Neural cell (in vitro differentiated cells): ENCODE measurements around the gene RANBP9. TPM values are rescaled to one million over a fixed set of nuclear protein-coding genes. Genes with fewer than 3 reads are reported as not detected.

Source experiments
- H2AFZ ChIP-seq: fragments of 200-600, 300-800 bp; sonication (generic), shearing (Covaris generic); 2 replicates; pipeline ENCODE4 v1.6.0; 2014; ENCODE audit warnings: low read depth, mild to moderate bottlenecking, antibody characterized with exemption, low read length, moderate library complexity
- H3F3A ChIP-seq: fragments of 200-600 bp; shearing (Covaris generic); 2 replicates; pipeline ENCODE4 v1.6.1; 2016; ENCODE audit warnings: mild to moderate bottlenecking, moderate library complexity, mixed read lengths, antibody characterized with exemption, low read length; ENCODE audit not compliant: insufficient read depth, poor library complexity, severe bottlenecking
- H3K27ac ChIP-seq: fragments of 200-600, 300-800 bp; sonication (generic), shearing (Covaris generic); 2 replicates; pipeline ENCODE4 v1.5.1; 2014; ENCODE audit warnings: mild to moderate bottlenecking, low read length, moderate library complexity
- H3K27me3 ChIP-seq: fragments of 300-800, 200-600 bp; sonication (generic), shearing (Covaris generic); 2 replicates; pipeline ENCODE4 v1.6.0; 2014; ENCODE audit warnings: mild to moderate bottlenecking, low read depth, low read length, moderate library complexity; ENCODE audit not compliant: insufficient read depth
- H3K36me3 ChIP-seq: fragments of 300-800, 200-600 bp; sonication (generic), shearing (Covaris generic); 2 replicates; pipeline ENCODE4 v1.5.1; 2014; ENCODE audit warnings: mild to moderate bottlenecking, antibody characterized with exemption, low read length, moderate library complexity; ENCODE audit not compliant: insufficient read depth
- H3K4me2 ChIP-seq: fragments of 300-800, 200-600 bp; sonication (generic), shearing (Covaris generic); 2 replicates; pipeline ENCODE4 v1.6.0; 2014; ENCODE audit warnings: mild to moderate bottlenecking, low read length
- H3K4me3 ChIP-seq: fragments of 300-800, 200-600 bp; sonication (generic), shearing (Covaris generic); 2 replicates; pipeline ENCODE4 v1.5.1; 2014; ENCODE audit warnings: mild to moderate bottlenecking, low read length, moderate library complexity
- H3K79me2 ChIP-seq: fragments of 200-600 bp; shearing (Covaris generic); replicated peaks from 2 replicates; pipeline ENCODE4 v1.6.0; 2014; ENCODE audit warnings: mild to moderate bottlenecking, low read length, moderate library complexity; ENCODE audit not compliant: insufficient read depth
- H3K9ac ChIP-seq: fragments of 300-800, 200-600 bp; sonication (generic), shearing (Covaris generic); 2 replicates; pipeline ENCODE4 v1.6.1; 2016; ENCODE audit warnings: mild to moderate bottlenecking, low read length, mixed read lengths
- H3K9me2 ChIP-seq: fragments of 200-600 bp; shearing (Covaris generic); 2 replicates; pipeline ENCODE4 v1.6.1; 2016; ENCODE audit warnings: mild to moderate bottlenecking, low read length, mixed read lengths; ENCODE audit not compliant: insufficient read depth
- H3K9me3 ChIP-seq: fragments of 200-600, 300-800 bp; sonication (generic), shearing (Covaris generic); 2 replicates; pipeline ENCODE4 v1.6.1; 2016; ENCODE audit warnings: mild to moderate bottlenecking, mixed run types, low read length, moderate library complexity, mixed read lengths
- H4K20me1 ChIP-seq: fragments of 200-600 bp; shearing (Covaris generic); 2 replicates; pipeline ENCODE4 v1.6.1; 2016; ENCODE audit warnings: mild to moderate bottlenecking, mixed run types; ENCODE audit not compliant: insufficient read depth
- CTCF ChIP-seq: fragments of 450-650 bp; IDR thresholded peaks from 2 replicates; pipeline ENCODE4 v1.5.1; 2014; ENCODE audit warnings: antibody characterized with exemption, mild to moderate bottlenecking, moderate library complexity; ENCODE audit not compliant: poor library complexity, severe bottlenecking
- EP300 ChIP-seq: fragments of 450-650 bp; conservative IDR thresholded peaks from 2 replicates; pipeline ENCODE4 v1.6.1; 2014; ENCODE audit warnings: antibody characterized with exemption, mild to moderate bottlenecking, moderate library complexity; ENCODE audit not compliant: poor library complexity, severe bottlenecking
- EZH2 ChIP-seq: fragments of 200-600, 300-800 bp; shearing (Covaris generic), sonication (generic); IDR thresholded peaks from 2 replicates; pipeline ENCODE4 v1.6.1; 2014; ENCODE audit warnings: antibody characterized with exemption, low read length, borderline replicate concordance, mild to moderate bottlenecking; ENCODE audit not compliant: insufficient read depth, poor library complexity, severe bottlenecking
- MXI1 ChIP-seq: fragments of 450-650 bp; conservative IDR thresholded peaks from 2 replicates; pipeline ENCODE4 v1.6.1; 2014; ENCODE audit warnings: antibody characterized with exemption, mild to moderate bottlenecking; ENCODE audit not compliant: poor library complexity, severe bottlenecking
- POLR2AphosphoS5 ChIP-seq: IDR thresholded peaks from 2 replicates; pipeline ENCODE4 v1.6.1; 2012
- RAD21 ChIP-seq: fragments of 450-650 bp; conservative IDR thresholded peaks from 2 replicates; pipeline ENCODE4 v1.6.1; 2014; ENCODE audit warnings: antibody characterized with exemption, mild to moderate bottlenecking, moderate library complexity
- REST ChIP-seq: IDR thresholded peaks from 2 replicates; pipeline ENCODE4 v1.6.1; 2012; ENCODE audit warnings: borderline replicate concordance
- SMC3 ChIP-seq: fragments of 450-650 bp; conservative IDR thresholded peaks from 2 replicates; pipeline ENCODE4 v1.6.1; 2014; ENCODE audit warnings: antibody characterized with exemption, mild to moderate bottlenecking, moderate library complexity; ENCODE audit not compliant: poor library complexity
- TAF1 ChIP-seq: IDR thresholded peaks from 2 replicates; pipeline ENCODE4 v1.6.1; 2012; ENCODE audit warnings: low read depth
- polyA plus RNA-seq: library from polyadenylated mRNA; depleted of rRNA; stranded (reverse); fragments of >200 nt; gene quantifications from 2 replicates; pipeline ENCODE4 v1.2.3, GENCODE V29; 2014

RANBP9 gene
- polyA plus RNA-seq, 1 donor from 2014 or later: 52.2 TPM

DNA sequence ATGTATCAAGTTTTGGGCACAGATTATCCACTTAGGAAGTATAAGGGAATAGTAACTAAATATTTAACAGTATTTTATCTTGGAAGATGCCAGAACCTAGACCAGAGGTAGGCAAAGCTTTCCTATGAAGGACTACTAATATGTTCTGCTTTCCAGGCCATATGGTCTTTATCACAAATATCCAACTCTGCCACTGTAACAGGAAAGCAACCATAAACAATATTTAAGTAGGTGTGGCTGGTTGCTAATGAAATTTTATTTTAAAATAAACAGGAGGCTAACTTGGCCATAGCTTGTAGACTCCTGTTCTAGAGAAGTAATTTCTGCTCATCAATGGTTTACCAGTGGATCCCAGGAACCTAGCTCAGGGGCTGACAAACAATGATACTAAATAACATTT lies 57.1 kb downstream of the RANBP9 start:
- H3K27ac ChIP-seq: no peak overlapping the region
- no peak overlapping the region for H3K9ac ChIP-seq
- no peak overlapping the region for H3K4me3 ChIP-seq
- no peak overlapping the region for H2AFZ ChIP-seq
- no peaks in the 10 kb centered on the region for H3K9me3 ChIP-seq
- peaks cover 14% of the 10 kb centered on the region for H3K79me2 ChIP-seq
- no peaks in the 10 kb centered on the region for H3K36me3 ChIP-seq
- no peaks in the 10 kb centered on the region for H3K9me2 ChIP-seq
- H4K20me1 ChIP-seq: no peaks in the 10 kb centered on the region
- no peaks in the 10 kb centered on the region for H3F3A ChIP-seq
- no peak overlapping the region for H3K4me2 ChIP-seq
- no peaks in the 10 kb centered on the region for H3K27me3 ChIP-seq
- TF ChIP-seq REST (no peak), POLR2AphosphoS5 (no peak), EP300 (no peak), RAD21 (no peak), EZH2 (no peak), TAF1 (no peak), SMC3 (no peak), CTCF (no peak), MXI1 (no peak)

DNA sequence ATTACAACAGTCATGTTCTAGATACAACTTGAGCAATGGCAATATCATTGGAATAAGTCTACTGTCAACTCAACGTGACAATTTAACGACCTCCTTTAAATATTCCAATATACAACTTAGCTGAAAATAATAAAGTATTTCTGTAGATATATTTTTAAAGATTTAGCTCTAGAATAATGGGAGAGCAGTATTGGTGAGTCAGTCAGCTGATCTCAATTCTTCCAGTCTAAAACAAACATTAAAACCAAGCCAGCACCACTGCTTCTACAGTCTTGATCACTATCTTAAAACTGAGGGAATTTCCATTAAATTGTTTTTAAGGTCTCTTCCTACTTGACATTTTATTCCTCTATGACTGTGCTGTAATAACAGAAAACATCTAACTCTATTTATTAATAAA lies 58.3 kb downstream of the RANBP9 start:
- peak; percentile 22 for TF ChIP-seq POLR2AphosphoS5
- no peak for TF ChIP-seq TAF1
- TF ChIP-seq RAD21: no peak
- TF ChIP-seq SMC3: no peak
- no peak for TF ChIP-seq MXI1
- TF ChIP-seq CTCF: no peak
- TF ChIP-seq EZH2: no peak
- TF ChIP-seq REST: no peak
- TF ChIP-seq EP300: peak; percentile 64
- Histone ChIP-seq H3K4me3 (no peak overlapping the region), H3K79me2 (peaks cover 5% of the 10 kb centered on the region), H3K36me3 (no peaks in the 10 kb centered on the region), H3K27ac (peak overlapping the region; percentile 27), H2AFZ (no peak overlapping the region), H3K4me2 (no peak overlapping the region), H3F3A (no peaks in the 10 kb centered on the region), H3K27me3 (no peaks in the 10 kb centered on the region), H3K9ac (no peak overlapping the region), H3K9me2 (no peaks in the 10 kb centered on the region), H4K20me1 (no peaks in the 10 kb centered on the region), H3K9me3 (no peaks in the 10 kb centered on the region)
